IPS-NIHi7 (cell line): Measurements from ENCODE around the gene ALG2.
A peak's percentile ranks its signal among the peaks of the same experiment; 100 is the strongest.
"Not testable (repeated sequence)": the region's sequence is repeated elsewhere in the genome, so short reads cannot be mapped to it uniquely, and the experiment has no call there.

Experiments
- DNase-seq: peaks from one replicate; pipeline ENCODE4 v3.0.0; 2012; ENCODE audit warnings: mixed read lengths; ENCODE audit errors: extremely low spot score

Gene ALG2

DNA sequence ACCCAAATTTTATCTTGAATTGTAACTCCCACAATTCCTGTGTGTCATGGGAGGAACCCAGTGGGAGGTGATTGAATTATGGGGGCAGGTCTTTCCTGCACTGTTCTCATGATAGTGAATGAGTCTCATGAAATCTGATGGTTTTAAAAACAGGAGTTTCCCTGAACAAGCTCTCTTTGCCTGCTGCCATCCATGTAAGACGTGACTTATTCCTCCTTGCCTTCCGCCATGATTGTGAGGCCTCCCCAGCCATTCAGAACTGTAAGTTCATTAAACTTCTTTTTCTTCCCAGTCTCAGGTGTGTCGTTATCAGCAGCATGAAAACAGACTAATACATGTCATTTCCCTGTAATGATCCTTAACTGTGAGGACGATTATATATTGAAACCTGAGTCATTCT, 16.1 kb upstream of the ALG2 start:
- DNase-seq: not testable (repeated sequence)

DNA sequence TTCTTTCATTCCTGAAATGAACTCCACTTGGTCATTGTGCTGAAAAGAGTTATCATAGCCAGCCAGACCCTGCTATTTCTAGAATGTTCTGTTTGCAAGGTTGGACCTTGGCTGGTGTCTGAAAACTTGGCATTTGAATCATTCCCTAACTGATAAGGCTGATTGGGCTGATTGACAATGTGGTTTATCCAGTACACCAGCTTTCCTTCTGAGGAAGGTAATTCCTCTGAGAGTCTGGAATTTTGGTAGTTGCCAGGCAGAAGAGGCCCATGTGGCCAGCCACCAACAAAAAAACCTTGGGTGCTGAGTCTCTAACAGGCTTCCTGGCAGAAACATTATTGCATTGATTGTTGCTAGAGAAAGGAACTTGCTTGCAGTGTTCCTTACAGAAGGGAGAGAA, 15.6 kb upstream of the ALG2 start:
- DNase-seq: no peak

DNA sequence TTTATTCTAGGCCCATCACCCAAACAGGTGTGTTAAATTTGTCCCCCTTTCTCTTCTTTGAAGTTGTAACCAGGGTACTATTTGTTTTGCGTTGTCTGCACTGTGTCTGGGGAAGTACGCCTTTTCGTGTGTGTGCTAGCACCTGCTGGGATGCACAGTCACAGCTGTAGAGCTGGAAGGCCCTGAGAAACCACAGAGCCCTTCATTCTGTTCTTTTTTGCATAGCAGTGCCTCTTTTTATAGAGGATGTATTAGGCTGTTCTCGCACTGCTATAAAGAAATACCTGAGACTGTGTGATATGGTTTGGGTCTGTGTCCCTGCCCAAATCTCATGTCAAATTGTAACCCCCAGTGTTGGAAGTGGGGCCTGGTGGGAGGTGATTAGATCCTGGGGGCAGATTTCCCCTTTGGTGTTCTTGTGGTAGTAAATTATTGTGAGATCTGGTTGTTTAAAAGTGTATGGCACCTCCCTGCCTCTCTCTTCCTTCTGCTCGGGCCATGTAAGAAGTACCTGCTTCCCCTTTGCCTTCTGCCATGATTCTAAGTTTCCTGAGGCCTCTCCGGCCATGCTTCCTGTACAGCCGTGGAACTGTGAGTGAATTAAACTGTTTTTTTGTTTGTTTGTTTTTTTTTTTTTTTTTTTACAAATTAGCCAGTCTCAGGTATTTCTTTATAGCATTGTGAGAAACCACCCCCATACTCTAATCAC, 14.3 kb upstream of the ALG2 start:
- no peak for DNase-seq

GRCh38 chr9:99235069-99235468, 13.3 kb upstream of the ALG2 start:
- no peak for DNase-seq

DNA sequence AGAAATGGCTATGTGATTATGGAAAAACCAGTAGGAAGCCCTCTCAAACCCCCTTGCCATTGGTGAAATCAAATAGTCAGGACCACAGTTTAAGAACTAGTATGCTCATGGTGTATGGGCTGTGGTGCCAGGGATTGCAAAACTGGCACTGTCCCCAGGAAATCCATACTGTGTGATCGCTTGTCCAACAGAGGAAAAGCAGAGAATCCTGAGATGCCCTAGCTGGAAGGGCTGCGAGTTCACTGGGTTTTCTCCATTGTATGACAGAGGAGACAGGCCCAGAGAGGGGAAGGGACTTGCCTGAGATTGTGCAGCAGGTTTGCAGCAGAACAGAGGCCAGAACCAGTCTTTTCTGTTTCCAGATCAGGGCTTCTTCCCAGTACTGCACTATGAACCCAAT, 12.9 kb upstream of the ALG2 start:
- no peak for DNase-seq

DNA sequence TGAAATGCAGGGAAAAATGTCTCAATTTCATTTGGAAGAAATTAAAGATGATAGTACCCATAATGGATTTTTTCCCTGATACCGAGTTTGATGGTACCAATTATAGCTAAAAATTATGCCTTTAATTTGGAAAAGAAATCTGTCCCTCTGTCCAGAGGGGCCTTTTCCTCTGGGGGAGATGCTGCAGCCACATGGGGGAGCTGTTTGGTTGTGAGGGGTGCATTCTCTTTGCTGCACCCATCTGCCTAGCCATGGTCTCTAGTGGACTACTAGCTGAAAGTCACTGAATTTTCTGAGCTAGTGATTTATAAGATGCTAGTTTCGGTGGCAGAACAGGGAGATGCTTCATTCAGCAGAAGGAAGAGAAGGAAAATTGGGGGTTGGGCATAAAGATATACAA, 10.0 kb upstream of the ALG2 start:
- DNase-seq: peak; percentile 31

GRCh38 chr9:99230206-99230605, 8.5 kb upstream of the ALG2 start:
- DNase-seq: no peak

- DNase-seq: no peak
Observed at GRCh38 chr9:99226054-99226453, 4.3 kb upstream of the ALG2 start.

DNA sequence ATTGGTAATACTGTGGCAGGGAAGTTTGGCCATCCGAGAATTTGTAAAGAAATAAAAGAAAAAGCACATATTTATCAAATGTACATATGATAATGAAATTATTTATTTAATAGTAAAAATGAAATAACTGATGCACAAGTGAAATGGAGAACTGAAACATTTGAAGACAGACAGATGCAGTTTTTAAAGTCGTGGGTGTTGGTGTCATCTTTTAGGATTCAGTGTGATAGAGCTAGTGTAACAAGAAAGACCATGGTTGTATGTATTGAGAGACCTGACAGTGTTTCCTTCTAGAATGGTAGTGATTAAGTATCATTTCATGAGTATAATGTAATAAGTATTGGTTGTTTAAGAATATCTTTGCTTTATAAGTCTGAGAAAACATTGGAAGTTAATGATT, 2.7 kb upstream of the ALG2 start:
- DNase-seq: no peak

DNA sequence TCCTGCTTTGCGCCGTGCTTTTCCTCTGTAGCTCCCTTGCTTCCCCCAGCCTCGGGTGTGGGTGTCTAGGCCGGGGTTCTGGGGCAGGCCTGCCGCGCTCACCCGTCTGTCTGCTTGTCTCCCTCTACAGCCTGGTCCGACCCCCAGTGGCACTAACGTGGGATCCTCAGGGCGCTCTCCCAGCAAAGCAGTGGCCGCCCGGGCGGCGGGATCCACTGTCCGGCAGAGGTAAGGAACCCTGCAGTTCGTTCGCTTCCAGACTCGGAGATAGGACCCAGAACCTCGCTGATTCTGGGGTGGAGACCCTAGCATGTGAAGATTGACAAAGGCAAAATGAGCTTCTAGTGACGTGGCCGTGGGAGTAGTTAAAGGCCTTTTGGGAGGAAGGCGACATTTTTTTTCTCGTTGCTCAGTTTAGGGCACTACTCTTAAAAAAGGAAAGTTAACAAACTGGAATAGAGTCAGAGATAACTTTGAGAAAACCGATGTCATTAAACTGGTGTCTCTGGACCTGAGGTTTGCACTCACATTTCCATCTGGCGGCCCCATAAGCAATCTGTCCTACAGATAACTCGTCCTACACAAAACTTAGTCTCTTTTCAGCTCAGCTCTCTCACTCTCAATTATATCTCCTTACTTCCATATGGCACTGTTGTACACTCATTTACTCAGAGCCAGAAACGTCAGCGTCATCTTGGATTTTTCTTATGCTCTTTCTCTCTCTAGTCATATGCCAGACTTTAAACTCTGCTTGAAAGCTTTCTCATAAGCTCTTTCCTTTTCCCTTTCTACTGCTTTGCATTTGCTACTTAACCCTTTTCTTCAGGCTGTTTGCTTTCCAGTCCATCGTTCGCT, 901 bp upstream of the ALG2 start:
- DNase-seq: no peak

- no peak for DNase-seq
Observed at GRCh38 chr9:99221266-99221620, 499 bp downstream of the ALG2 start.

DNA sequence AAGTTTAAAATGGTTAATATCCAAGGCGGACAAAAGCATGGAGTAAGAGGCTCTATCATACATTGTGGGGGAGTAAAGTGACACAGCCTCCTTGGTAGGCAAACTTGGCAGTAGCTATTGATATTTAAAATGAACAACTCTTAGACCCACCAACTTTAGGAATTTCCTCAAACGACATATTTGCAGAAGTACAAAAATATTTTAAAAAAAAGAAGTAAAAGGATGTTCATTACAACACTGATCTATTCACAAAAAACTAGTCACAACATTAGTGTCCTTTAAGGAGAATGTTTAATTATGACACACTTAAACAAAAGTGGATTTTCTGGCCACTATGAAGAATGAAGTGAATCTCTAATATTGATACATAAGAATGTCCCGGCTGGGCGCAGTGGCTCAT, 1.7 kb downstream of the ALG2 start:
- no peak for DNase-seq

- no peak for DNase-seq
Observed at GRCh38 chr9:99216073-99216472, 5.7 kb downstream of the ALG2 start.

DNA sequence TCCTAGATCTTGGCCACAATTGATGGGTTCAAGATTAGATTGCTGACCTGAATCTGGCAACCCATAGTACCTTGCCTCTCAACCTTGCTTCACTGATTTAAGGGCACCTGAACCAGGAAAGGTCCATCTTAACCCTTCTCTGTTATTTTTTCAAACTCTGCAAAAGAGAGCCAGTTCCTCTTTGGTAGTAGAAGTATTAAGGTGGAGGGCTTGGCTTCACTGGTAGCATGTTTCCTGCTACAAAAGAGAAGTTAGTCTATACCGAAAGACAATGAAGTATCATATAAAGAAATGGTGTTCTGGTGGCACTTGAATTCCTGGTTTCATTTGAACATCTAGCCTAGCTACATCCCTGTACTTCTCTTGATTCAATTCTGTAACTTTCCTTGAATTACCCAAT, 8.5 kb downstream of the ALG2 start:
- no peak for DNase-seq

DNA sequence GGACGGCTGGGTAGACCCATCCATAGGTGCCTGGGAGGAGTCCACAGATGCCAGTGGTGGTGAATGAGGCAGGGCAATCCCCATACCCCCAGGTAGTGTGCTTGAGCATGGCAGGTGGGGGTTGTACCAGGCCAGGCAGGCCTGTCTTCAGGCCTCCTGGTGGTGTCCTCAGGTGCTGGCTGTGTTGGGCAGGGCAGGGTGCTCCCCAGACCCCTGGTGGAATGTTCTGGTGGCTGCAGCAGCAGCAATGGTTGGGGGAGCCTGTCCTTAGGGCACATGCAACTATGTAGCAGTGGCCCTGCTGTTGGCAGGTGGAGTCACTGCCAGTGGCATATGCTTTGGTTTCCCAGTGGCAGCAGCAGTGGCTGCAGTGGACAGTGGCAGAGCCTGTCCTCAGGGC, 10.0 kb downstream of the ALG2 start:
- DNase-seq: peak; percentile 25

GRCh38 chr9:99210572-99210971, 11.2 kb downstream of the ALG2 start:
- DNase-seq: no peak

GRCh38 chr9:99201603-99202002, 20.1 kb downstream of the ALG2 start:
- no peak for DNase-seq

- no peak for DNase-seq
Observed at GRCh38 chr9:99199938-99200539, 21.7 kb downstream of the ALG2 start.

DNA sequence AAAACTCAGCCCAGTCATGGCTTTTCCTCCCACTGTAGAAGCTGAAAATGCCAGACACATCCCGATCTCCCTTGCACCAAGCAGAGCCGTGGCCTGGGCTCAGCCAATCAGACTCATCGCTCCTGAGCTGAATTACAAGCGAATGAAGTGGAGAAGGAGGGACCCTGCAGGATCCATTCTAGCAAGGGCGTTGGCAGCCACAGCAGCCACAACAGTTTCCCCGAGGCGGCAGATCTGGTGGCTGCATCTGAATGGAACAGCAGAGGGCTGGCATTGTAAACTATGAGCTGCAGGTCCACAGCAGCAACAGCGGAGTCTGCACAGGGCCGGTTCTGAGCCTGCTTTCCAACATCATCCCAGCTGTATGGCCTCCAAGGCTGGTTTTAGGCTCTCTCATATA, 23.8 kb downstream of the ALG2 start:
- peak; percentile 35 for DNase-seq

- DNase-seq: no peak
Observed at GRCh38 chr9:99197124-99197630, 24.6 kb downstream of the ALG2 start.

- DNase-seq: not testable (repeated sequence)
Observed at GRCh38 chr9:99196484-99196883, 25.3 kb downstream of the ALG2 start.

DNA sequence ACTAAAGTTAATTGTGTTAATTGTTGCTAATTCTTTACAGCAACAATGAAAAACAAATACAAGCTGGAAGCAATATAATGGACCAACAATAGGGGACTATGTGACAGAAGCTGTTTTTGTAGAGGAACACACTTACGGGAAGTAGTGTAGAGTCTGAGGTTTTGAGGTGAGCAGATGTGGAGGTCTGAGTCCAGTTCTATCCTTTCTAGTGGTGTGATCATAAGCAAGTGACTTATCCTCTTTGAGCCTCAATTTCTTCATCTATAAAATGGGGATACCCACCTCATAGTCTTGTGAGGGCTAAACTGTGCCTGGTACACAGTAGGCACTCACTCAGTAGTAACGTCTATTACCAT, 28.3 kb downstream of the ALG2 start:
- DNase-seq: no peak
